Caco-2 (cell line): ENCODE measurements around the gene MAVS. TPM values are rescaled to one million over a fixed set of nuclear protein-coding genes. Genes with fewer than 3 reads are reported as not detected.
"Not testable (repeated sequence)": the region's sequence is repeated elsewhere in the genome, so short reads cannot be mapped to it uniquely, and the experiment has no call there.

Experiments used
- BruUV-seq: library from RNA; stranded (reverse); fragments of 400-500 nt; replicated peaks from 2 replicates; lab custom pipeline; 2021; lab: Mats Ljungman, UMichigan
- CTCF ChIA-PET: fragments of 300-600 bp; sonication (Branson Sonifier 250); formaldehyde crosslinking; loops from one replicate; lab custom pipeline; 2022; ENCODE audit warnings: antibody characterized with exemption; lab: Charles Lee
- POLR2A ChIA-PET: fragments of 300-600 bp; sonication (Branson Sonifier 250); formaldehyde crosslinking; loops from one replicate; lab custom pipeline; 2022; ENCODE audit warnings: antibody characterized with exemption; lab: Charles Lee
- DNase-seq, 2 experiments: peaks; one replicate each; pipeline versions ENCODE4 v3.0.0 to v3.0.0-alpha.2; 2020 to 2022
- H3K27me3 ChIP-seq: replicated peaks from 2 replicates; pipeline ENCODE4 v1.6.0; 2011; ENCODE audit warnings: low read length; ENCODE audit not compliant: control insufficient read depth, insufficient read depth
- H3K36me3 ChIP-seq: 2 replicates; pipeline ENCODE4 v1.5.1; 2011; ENCODE audit warnings: low read length; ENCODE audit not compliant: control insufficient read depth, insufficient read depth
- H3K4me1 ChIP-seq: fragments of 250-450 bp; sonication (Bioruptor Pico); 2 replicates; pipeline ENCODE4 v1.5.1; 2020; ENCODE audit warnings: mild to moderate bottlenecking
- H3K4me3 ChIP-seq: 2 replicates; pipeline ENCODE4 v1.5.1; 2011; ENCODE audit warnings: low read depth, mild to moderate bottlenecking, control low read depth, low read length
- H3K9me3 ChIP-seq: fragments of 250-450 bp; sonication (Bioruptor Pico); 2 replicates; pipeline ENCODE4 v1.5.1; 2020; ENCODE audit warnings: mild to moderate bottlenecking, moderate library complexity
- H3K27ac Mint-ChIP-seq: one replicate; pipeline ENCODE4 v1.8.0; 2022; ENCODE audit warnings: mixed read lengths; ENCODE audit not compliant: unreplicated experiment
- H3K27me3 Mint-ChIP-seq: one replicate; pipeline ENCODE4 v1.8.0; 2022; ENCODE audit warnings: mixed read lengths; ENCODE audit not compliant: insufficient read depth, unreplicated experiment
- H3K36me3 Mint-ChIP-seq: one replicate; pipeline ENCODE4 v1.8.0; 2022; ENCODE audit warnings: mild to moderate bottlenecking, mixed read lengths; ENCODE audit not compliant: insufficient read depth, unreplicated experiment
- H3K4me1 Mint-ChIP-seq: one replicate; pipeline ENCODE4 v1.8.0; 2022; ENCODE audit warnings: low read depth, mixed read lengths; ENCODE audit not compliant: unreplicated experiment
- H3K4me3 Mint-ChIP-seq: one replicate; pipeline ENCODE4 v1.8.0; 2022; ENCODE audit warnings: mild to moderate bottlenecking, moderate library complexity, mixed read lengths; ENCODE audit not compliant: unreplicated experiment
- H3K9me3 Mint-ChIP-seq: one replicate; pipeline ENCODE4 v1.8.0; 2022; ENCODE audit warnings: mixed read lengths; ENCODE audit not compliant: unreplicated experiment
- intact Hi-C: fragments of 100-400 bp; cut with micrococcal nuclease; formaldehyde crosslinking; loops from one replicate; pipeline ENCODE4 v1.10.0; 2022; ENCODE audit not compliant: unreplicated experiment
- total RNA-seq: library from RNA; stranded (reverse); gene quantifications from 2 replicates; pipeline ENCODE4 v1.2.3, GENCODE V29; 2022
- TF ChIP-seq, protein P1 (sequence below), 2 experiments: fragments of 200-600 bp in 1 of 2; IDR thresholded peaks; 1 replicate in 1 of 2; 2 replicates in 1 of 2; pipeline versions ENCODE4 v1.5.1 to v1.8.0; 2011 to 2022; ENCODE audit warnings: antibody characterized with exemption in 1 of 2, control low read depth in 1 of 2, inconsistent platforms in 1 of 2, low read depth in 1 of 2, low read length in 1 of 2, mild to moderate bottlenecking in 1 of 2, moderate library complexity in 1 of 2; ENCODE audit not compliant: insufficient read depth in 1 of 2, severe bottlenecking in 1 of 2, unreplicated experiment in 1 of 2

MAVS gene
- total RNA-seq, 1 experiment from 2014 or later = 56.4 TPM

DNA sequence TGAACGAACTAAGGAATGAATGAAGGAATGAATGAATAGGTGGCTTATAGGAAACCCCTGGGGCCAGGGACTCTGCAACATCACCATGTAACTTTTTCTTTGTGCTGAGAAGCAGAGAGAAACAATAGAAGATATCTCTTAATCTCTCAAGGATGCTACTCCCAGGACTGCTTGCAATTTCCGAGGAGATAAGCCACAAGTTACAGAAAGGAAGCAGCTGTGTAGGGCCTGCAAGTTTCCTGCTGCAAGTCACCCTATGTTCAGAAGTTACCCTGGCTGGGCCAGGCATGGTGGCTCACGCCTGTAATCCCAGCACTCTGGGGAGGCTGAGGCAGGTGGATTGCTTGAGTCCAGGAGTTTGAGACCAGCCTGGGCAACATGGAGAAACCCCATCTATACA is 7.3 kb upstream of the MAVS start:
- CTCF ChIA-PET = no interaction called here
- Histone ChIP-seq H3K9me3 (0 out of 2 replicates have a peak, but pooled peaks cover 4% of the 10 kb centered on the region), H3K36me3 (no peaks in the 10 kb centered on the region), H3K27me3 (no peaks in the 10 kb centered on the region), H3K4me1 (peaks cover 6% of the 10 kb centered on the region; the same call in 1 of the 2 replicates), H3K4me3 (no peak overlapping the region)
- no peak for DNase-seq
- POLR2A ChIA-PET = no interaction called here
- H3K4me1 Mint-ChIP-seq = no peaks in the 10 kb centered on the region
- BruUV-seq = no TSS peak
- TF ChIP-seq, protein P1, sequence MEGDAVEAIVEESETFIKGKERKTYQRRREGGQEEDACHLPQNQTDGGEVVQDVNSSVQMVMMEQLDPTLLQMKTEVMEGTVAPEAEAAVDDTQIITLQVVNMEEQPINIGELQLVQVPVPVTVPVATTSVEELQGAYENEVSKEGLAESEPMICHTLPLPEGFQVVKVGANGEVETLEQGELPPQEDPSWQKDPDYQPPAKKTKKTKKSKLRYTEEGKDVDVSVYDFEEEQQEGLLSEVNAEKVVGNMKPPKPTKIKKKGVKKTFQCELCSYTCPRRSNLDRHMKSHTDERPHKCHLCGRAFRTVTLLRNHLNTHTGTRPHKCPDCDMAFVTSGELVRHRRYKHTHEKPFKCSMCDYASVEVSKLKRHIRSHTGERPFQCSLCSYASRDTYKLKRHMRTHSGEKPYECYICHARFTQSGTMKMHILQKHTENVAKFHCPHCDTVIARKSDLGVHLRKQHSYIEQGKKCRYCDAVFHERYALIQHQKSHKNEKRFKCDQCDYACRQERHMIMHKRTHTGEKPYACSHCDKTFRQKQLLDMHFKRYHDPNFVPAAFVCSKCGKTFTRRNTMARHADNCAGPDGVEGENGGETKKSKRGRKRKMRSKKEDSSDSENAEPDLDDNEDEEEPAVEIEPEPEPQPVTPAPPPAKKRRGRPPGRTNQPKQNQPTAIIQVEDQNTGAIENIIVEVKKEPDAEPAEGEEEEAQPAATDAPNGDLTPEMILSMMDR (IDR thresholded peaks at IDR 0.05; ENCODE audit: insufficient read depth in 1 of 2, low read depth in 1 of 2, low read length in 1 of 2, severe bottlenecking in 1 of 2, unreplicated experiment in 1 of 2) = no peak
- H3K4me3 Mint-ChIP-seq = no peak overlapping the region
- intact Hi-C loops = no loop called here
- H3K36me3 Mint-ChIP-seq = no peaks in the 10 kb centered on the region
- no peaks in the 10 kb centered on the region for H3K27me3 Mint-ChIP-seq
- H3K9me3 Mint-ChIP-seq = no peaks in the 10 kb centered on the region
- H3K27ac Mint-ChIP-seq = no peak overlapping the region

DNA sequence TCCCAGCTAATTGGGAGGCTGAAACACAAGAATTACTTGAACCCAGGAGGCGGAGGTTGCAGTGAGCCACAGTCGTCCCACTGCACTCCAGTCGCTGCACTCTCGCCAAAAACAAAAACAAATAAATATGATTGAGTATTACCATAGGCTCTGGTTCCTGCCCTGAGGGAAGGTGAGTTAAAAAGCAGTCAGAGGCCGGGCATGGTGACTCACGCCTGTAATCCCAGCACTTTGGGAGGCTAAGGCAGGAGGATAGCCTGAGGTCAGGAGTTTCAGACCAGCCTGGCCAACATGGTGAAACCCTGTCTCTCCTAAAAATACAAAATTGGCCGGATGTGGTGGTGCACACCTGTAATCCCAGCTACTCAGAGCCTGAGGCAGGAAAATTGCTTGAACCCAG is 6.4 kb upstream of the MAVS start:
- H3K27ac Mint-ChIP-seq, H3K4me3 Mint-ChIP-seq, H3K9me3 Mint-ChIP-seq, intact Hi-C loops, BruUV-seq, CTCF ChIA-PET, H3K4me3 ChIP-seq, H3K4me1 ChIP-seq, H3K9me3 ChIP-seq, POLR2A ChIA-PET, H3K4me1 Mint-ChIP-seq, H3K27me3 ChIP-seq, H3K36me3 Mint-ChIP-seq, H3K27me3 Mint-ChIP-seq, DNase-seq, H3K36me3 ChIP-seq: not testable (repeated sequence)

DNA sequence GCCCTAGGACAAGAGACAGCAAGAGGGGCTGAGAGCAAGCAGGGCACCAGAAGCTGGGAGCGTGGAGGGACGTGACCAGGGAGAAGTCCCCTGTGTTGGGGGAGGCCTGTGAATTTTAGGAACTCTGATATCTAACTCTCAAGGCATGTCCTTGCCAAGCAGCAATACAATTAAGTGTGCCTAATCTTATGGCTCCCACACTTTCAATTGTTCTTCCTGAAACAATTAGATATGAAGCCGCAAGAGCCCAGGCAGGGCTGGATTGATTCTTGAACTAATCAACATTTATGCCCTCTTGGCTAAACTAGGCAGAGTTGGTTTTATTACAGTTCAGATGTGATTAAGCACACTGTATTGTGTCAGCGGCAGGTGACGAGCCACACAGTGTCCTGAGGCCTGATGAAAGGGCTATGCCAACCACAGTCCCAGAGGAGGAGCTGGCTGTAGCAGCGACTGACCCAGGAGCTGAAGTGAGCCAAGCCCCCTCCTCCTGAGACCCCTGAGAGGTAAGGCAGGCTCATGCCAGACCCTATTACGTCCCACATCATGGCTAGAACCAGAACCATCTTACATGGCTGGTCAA is 4.2 kb upstream of the MAVS start:
- H3K9me3 Mint-ChIP-seq = no peaks in the 10 kb centered on the region
- intact Hi-C loops = no loop called here
- H3K36me3 Mint-ChIP-seq = peaks cover 14% of the 10 kb centered on the region
- ChIA-PET POLR2A (no interaction called here), CTCF (no interaction called here)
- Histone ChIP-seq H3K36me3 (no peaks in the 10 kb centered on the region), H3K4me3 (no peak overlapping the region), H3K4me1 (peaks cover 12% of the 10 kb centered on the region), H3K9me3 (no peaks in the 10 kb centered on the region), H3K27me3 (no peaks in the 10 kb centered on the region)
- DNase-seq = no peak
- no TSS peak for BruUV-seq
- no peaks in the 10 kb centered on the region for H3K27me3 Mint-ChIP-seq
- no peak overlapping the region for H3K4me3 Mint-ChIP-seq
- TF ChIP-seq, protein P1 (IDR thresholded peaks at IDR 0.05; ENCODE audit: insufficient read depth in 1 of 2, low read depth in 1 of 2, low read length in 1 of 2, severe bottlenecking in 1 of 2, unreplicated experiment in 1 of 2) = no peak
- no peak overlapping the region for H3K27ac Mint-ChIP-seq
- H3K4me1 Mint-ChIP-seq = no peaks in the 10 kb centered on the region
